Activated CD4-positive, alpha-beta T cell treated with anti-CD3 and anti-CD28 coated beads for 36 hours (primary cell): Measurements from ENCODE around the gene SMYD3. TPM values are rescaled to one million over a fixed set of nuclear protein-coding genes. Genes with fewer than 3 reads are reported as not detected.

Source experiments
- ATAC-seq: fragments of 200-7000 bp; cut with Tn5 transposase; one replicate; pipeline ENCODE4 v1.10.0; 2021; ENCODE audit warnings: mild to moderate bottlenecking, moderate library complexity
- CTCF ChIA-PET: fragments of 350-600 bp; sonication (Branson Sonifier 250); formaldehyde crosslinking; loops from one replicate; lab custom pipeline; 2021; ENCODE audit warnings: antibody characterized with exemption; lab: Charles Lee
- POLR2A ChIA-PET: fragments of 350-600 bp; sonication (Branson Sonifier 250); formaldehyde crosslinking; loops from one replicate; lab custom pipeline; 2021; ENCODE audit warnings: antibody characterized with exemption, inconsistent platforms; lab: Charles Lee
- DNase-seq: peaks from one replicate; pipeline ENCODE4 v3.0.0-alpha.2; 2020
- H3K27ac Mint-ChIP-seq: one replicate; pipeline ENCODE4 v1.8.0; 2021; ENCODE audit warnings: mixed read lengths
- H3K27me3 Mint-ChIP-seq: one replicate; pipeline ENCODE4 v1.8.0; 2021; ENCODE audit warnings: mixed read lengths
- H3K36me3 Mint-ChIP-seq: one replicate; pipeline ENCODE4 v1.8.0; 2021; ENCODE audit warnings: low read depth, mixed read lengths
- H3K4me1 Mint-ChIP-seq: one replicate; pipeline ENCODE4 v1.8.0; 2021; ENCODE audit warnings: mixed read lengths
- H3K4me3 Mint-ChIP-seq: one replicate; pipeline ENCODE4 v1.8.0; 2021; ENCODE audit warnings: mild to moderate bottlenecking, moderate library complexity, mixed read lengths
- H3K9me3 Mint-ChIP-seq: one replicate; pipeline ENCODE4 v1.8.0; 2021; ENCODE audit warnings: low read depth, mixed read lengths
- intact Hi-C, 2 experiments: fragments of 100-400 bp; cut with DNase I in 1 of 2; cut with micrococcal nuclease in 1 of 2; formaldehyde crosslinking; loops; one replicate each; pipeline versions ENCODE4 v1.14.2 to v1.15.1; 2022 to 2024; cut with DNase I, micrococcal nuclease
- total RNA-seq, 2 experiments: library from RNA; stranded (reverse); gene quantifications; one replicate each; pipeline ENCODE4 v1.2.3, GENCODE V29; 2021

SMYD3 gene
- total RNA-seq, 2 experiments from 2014 or later, result 17.2 to 18.4 TPM

DNA sequence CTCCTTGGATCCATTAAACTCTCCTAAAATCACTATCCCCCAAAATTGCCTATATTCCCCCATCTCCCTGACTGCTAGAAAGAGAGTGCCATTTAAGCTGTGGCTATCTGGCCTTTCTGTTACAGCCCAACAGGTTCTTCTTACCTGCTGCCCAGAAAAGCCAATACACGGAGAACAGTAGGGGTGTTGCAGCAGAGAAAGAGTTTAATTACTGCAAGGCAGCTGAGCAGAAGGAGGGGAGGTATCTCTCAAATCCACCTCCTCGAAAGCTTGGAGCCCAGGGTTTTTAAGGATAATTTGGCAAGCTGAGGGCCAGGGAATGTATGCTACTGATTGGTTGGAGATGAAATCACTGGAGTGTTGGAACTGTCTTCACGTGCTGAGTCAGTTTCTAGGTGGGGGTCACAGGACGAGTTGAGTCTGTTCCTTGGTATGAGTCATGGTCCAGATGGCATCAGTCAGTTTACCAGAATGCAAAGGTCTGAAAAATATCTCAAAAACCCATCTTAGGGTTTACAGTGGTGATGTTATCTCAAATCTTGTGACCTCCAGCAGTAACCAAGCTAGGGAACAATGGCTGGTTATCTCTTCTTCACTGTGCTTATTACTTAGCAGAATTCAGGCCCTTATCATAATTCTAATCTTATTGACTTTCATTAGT, 89.8 kb downstream of the SMYD3 start:
- no peaks in the 10 kb centered on the region for H3K27me3 Mint-ChIP-seq
- ATAC-seq, result peak; percentile 42
- ChIA-PET CTCF (interaction anchor here (0.6 to 0.9 kb wide), 3 partner anchors 24 to 564 kb away, joined by 3 read pairs; no protein-coding TSS in a partner anchor), POLR2A (no interaction called here)
- intact Hi-C loops, result no loop called here
- H3K4me3 Mint-ChIP-seq, result no peak overlapping the region
- peaks cover 9% of the 10 kb centered on the region for H3K9me3 Mint-ChIP-seq
- DNase-seq, result no peak
- H3K36me3 Mint-ChIP-seq, result peaks cover 32% of the 10 kb centered on the region
- H3K27ac Mint-ChIP-seq, result no peak overlapping the region
- peaks cover 6% of the 10 kb centered on the region for H3K4me1 Mint-ChIP-seq

- POLR2A ChIA-PET, result no interaction called here
- no peaks in the 10 kb centered on the region for H3K27me3 Mint-ChIP-seq
These were observed 90.8 kb downstream of the SMYD3 start for GRCh38 chr1:246416261-246416660.

DNA sequence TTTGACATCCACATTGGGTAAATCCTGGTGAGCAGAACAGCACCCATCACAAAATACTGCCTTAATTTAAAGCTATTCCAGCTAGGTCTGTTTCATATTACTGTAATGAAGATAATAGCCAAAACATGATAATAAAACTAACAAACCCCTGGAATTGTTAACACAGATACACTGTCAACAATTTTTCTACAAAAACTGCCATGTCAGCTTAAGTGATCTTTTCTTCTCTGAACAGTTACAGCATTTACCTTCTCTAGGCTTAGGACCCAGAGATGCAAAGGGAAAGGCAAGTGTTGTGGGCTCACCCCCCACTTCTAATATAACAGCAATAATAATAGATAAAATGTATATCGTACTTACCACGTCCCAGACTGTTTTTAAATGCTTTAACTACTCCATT, 92.1 kb downstream of the SMYD3 start:
- no peak for ATAC-seq
- H3K4me3 Mint-ChIP-seq, result no peak overlapping the region
- H3K27me3 Mint-ChIP-seq, result no peaks in the 10 kb centered on the region
- CTCF ChIA-PET, result interaction anchor here (0.7 kb wide), 1 partner anchor 83 kb away, joined by 3 read pairs; no protein-coding TSS in a partner anchor
- peaks cover 12% of the 10 kb centered on the region for H3K9me3 Mint-ChIP-seq
- POLR2A ChIA-PET, result no interaction called here
- intact Hi-C loops, result no loop called here
- peaks cover 38% of the 10 kb centered on the region for H3K36me3 Mint-ChIP-seq
- H3K4me1 Mint-ChIP-seq, result peaks cover 6% of the 10 kb centered on the region
- no peak for DNase-seq
- H3K27ac Mint-ChIP-seq, result no peak overlapping the region

More at GRCh38 chr1:246416261-246416660, 90.8 kb downstream of the SMYD3 start:
- Mint-ChIP-seq H3K27ac (no peak overlapping the region), H3K4me3 (no peak overlapping the region), H3K9me3 (peaks cover 12% of the 10 kb centered on the region), H3K4me1 (peaks cover 6% of the 10 kb centered on the region), H3K36me3 (peaks cover 38% of the 10 kb centered on the region)
- DNase-seq (no peak), ATAC-seq (no peak)
- CTCF ChIA-PET, result interaction anchor here (0.9 kb wide), 1 partner anchor 565 kb away, joined by 3 read pairs; no protein-coding TSS in a partner anchor
- intact Hi-C loops, result no loop called here

DNA sequence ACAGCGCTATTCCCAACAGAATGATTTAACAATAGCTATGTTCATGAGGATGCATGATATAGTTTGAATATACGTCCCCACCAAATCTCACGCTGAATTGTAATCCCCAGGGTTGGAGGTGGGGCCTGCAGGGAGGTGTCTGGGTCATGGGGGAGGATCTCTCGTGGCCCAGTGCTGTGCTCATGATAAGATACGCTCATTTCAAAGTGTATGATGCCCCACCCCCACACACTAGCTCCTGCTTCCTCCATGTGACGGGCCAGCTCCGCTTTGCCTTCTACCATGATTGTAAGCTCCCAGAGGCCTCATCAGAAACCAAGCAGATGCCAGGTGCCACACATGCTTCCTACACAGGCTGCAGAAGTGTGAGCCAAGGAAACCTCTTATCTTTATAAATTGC, 93.6 kb downstream of the SMYD3 start:
- DNase-seq (no peak), ATAC-seq (no peak)
- Mint-ChIP-seq H3K27me3 (no peaks in the 10 kb centered on the region), H3K27ac (no peak overlapping the region), H3K4me3 (no peak overlapping the region), H3K36me3 (peaks cover 24% of the 10 kb centered on the region), H3K9me3 (peaks cover 4% of the 10 kb centered on the region), H3K4me1 (peaks cover 6% of the 10 kb centered on the region)
- ChIA-PET CTCF (no interaction called here), POLR2A (no interaction called here)
- intact Hi-C loops, result no loop called here

DNA sequence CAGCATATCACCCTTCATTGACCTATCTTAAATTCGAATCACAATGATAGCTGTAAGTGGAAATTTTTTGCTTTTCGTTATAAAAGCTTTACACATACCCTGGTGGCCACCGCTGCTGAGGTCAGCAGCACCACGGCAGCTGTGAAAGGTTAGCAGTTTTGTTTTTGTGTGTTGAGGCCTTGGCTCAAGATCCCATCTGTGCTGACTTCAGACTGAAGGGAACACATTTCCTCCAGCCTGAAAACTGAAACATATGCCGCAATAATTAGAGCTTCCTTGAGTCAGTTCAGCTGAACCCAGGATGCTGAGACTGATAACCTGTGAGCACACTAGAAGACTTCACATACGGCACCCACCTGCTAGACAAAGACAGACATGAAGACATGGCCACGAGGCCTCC, 103.0 kb downstream of the SMYD3 start:
- H3K27me3 Mint-ChIP-seq, result no peaks in the 10 kb centered on the region
- ChIA-PET POLR2A (no interaction called here), CTCF (no interaction called here)
- H3K36me3 Mint-ChIP-seq, result peaks cover 6% of the 10 kb centered on the region
- DNase-seq (no peak), ATAC-seq (no peak)
- H3K9me3 Mint-ChIP-seq, result no peaks in the 10 kb centered on the region
- no peak overlapping the region for H3K27ac Mint-ChIP-seq
- H3K4me3 Mint-ChIP-seq, result no peak overlapping the region
- peaks cover 2% of the 10 kb centered on the region for H3K4me1 Mint-ChIP-seq
- intact Hi-C loops, result no loop called here

GRCh38 chr1:246398126-246398813, 108.8 kb downstream of the SMYD3 start:
- Mint-ChIP-seq H3K27ac (no peak overlapping the region), H3K27me3 (no peaks in the 10 kb centered on the region), H3K4me1 (no peaks in the 10 kb centered on the region), H3K4me3 (no peak overlapping the region), H3K9me3 (peaks cover 2% of the 10 kb centered on the region), H3K36me3 (peaks cover 10% of the 10 kb centered on the region)
- ATAC-seq (no peak), DNase-seq (no peak)
- ChIA-PET POLR2A (no interaction called here), CTCF (no interaction called here)
- intact Hi-C loops, result no loop called here

DNA sequence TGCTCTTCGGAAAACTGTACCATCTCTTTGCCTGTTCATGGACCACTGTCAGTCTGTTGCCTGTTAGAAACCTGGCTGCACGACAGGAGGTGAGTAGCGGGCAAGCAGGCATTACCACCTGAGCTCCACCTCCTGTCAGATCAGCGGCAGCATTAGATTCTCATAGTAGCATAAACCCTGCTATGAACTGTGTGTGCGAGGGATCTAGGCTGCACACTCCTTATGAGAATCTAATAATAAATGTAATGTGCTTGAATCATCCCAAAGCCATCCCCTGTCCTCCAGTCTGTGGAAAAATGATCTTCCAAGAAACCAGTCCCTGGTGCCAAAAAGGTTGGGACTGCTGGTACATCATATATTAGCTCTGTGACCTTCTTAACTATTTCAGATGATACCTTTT, 110.0 kb downstream of the SMYD3 start:
- no peak for DNase-seq
- CTCF ChIA-PET, result interaction anchor here (0.7 to 1.5 kb wide), 2 partner anchors 18 to 88 kb away, joined by 3 to 5 read pairs; no protein-coding TSS in a partner anchor
- Mint-ChIP-seq H3K36me3 (peaks cover 17% of the 10 kb centered on the region), H3K27me3 (no peaks in the 10 kb centered on the region), H3K27ac (no peak overlapping the region), H3K4me3 (no peak overlapping the region), H3K4me1 (no peaks in the 10 kb centered on the region), H3K9me3 (peaks cover 3% of the 10 kb centered on the region)
- POLR2A ChIA-PET, result no interaction called here
- ATAC-seq, result no peak
- intact Hi-C loops, result no loop called here

DNA sequence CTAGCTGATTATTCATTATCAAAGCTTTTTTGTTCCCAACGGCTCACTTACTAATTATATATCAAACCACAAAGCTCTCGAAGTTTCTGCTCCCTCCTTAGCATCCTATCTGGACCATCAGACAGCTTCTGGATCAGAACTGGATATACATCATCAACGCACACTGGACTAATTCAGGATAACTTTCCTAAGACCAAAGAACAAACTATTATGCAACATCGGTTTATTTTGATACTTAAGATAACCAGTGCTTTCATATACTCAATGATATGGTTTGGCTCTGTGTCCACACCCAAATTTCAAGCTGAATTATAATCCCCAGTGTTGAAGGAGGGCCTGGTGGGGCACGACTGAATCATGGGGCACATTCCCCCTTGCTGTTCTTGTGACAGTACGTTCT, 110.8 kb downstream of the SMYD3 start:
- Mint-ChIP-seq H3K27ac (no peak overlapping the region), H3K27me3 (no peaks in the 10 kb centered on the region), H3K36me3 (peaks cover 23% of the 10 kb centered on the region), H3K9me3 (peaks cover 10% of the 10 kb centered on the region), H3K4me3 (no peak overlapping the region), H3K4me1 (no peaks in the 10 kb centered on the region)
- DNase-seq (no peak), ATAC-seq (no peak)
- intact Hi-C loops, result no loop called here
- POLR2A ChIA-PET, result no interaction called here
- CTCF ChIA-PET, result interaction anchor here (1.5 kb wide), 1 partner anchor 17 kb away, joined by 5 read pairs; no protein-coding TSS in a partner anchor

- CTCF ChIA-PET, result interaction anchor here (0.6 to 1.0 kb wide), 2 partner anchors 24 to 376 kb away, joined by 3 to 4 read pairs; no protein-coding TSS in a partner anchor
- Mint-ChIP-seq H3K4me1 (no peaks in the 10 kb centered on the region), H3K27ac (no peak overlapping the region), H3K4me3 (no peak overlapping the region), H3K27me3 (no peaks in the 10 kb centered on the region), H3K9me3 (peaks cover 18% of the 10 kb centered on the region), H3K36me3 (peaks cover 31% of the 10 kb centered on the region)
- intact Hi-C loops, result no loop called here
- ATAC-seq (no peak), DNase-seq (no peak)
- POLR2A ChIA-PET, result no interaction called here
These were observed 113.0 kb downstream of the SMYD3 start for GRCh38 chr1:246394121-246394520.

- peaks cover 26% of the 10 kb centered on the region for H3K36me3 Mint-ChIP-seq
- DNase-seq, result no peak
- CTCF ChIA-PET, result no interaction called here
- no peak overlapping the region for H3K27ac Mint-ChIP-seq
- intact Hi-C loops, result no loop called here
- ATAC-seq, result no peak
- H3K4me1 Mint-ChIP-seq, result no peaks in the 10 kb centered on the region
- H3K27me3 Mint-ChIP-seq, result no peaks in the 10 kb centered on the region
- POLR2A ChIA-PET, result no interaction called here
- peaks cover 18% of the 10 kb centered on the region for H3K9me3 Mint-ChIP-seq
- H3K4me3 Mint-ChIP-seq, result no peak overlapping the region
These were observed 116.2 kb downstream of the SMYD3 start for GRCh38 chr1:246390855-246391254.

DNA sequence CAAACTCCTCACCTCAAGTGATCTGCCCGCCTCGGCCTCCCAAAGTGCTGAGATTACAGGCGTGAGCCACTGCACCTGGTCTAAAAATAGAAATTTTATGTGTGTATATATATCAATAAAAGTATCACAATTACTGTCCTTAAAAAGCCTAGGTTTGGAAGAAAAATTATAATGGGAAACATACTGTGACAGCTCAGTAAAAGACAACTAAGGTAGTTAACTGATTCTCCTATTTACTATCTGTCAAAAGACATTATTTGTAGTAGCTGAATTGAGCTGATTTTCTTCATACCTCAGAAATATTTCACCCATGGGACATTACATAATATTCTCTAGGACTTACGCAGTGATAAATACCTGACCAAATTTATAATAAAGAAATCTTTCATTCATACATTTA, 122.5 kb downstream of the SMYD3 start:
- ChIA-PET POLR2A (no interaction called here), CTCF (interaction anchor here (1.2 kb wide), 1 partner anchor 28 kb away, joined by 3 read pairs; no protein-coding TSS in a partner anchor)
- Mint-ChIP-seq H3K4me3 (no peak overlapping the region), H3K9me3 (peaks cover 2% of the 10 kb centered on the region), H3K27me3 (no peaks in the 10 kb centered on the region), H3K27ac (no peak overlapping the region), H3K36me3 (peaks cover 3% of the 10 kb centered on the region), H3K4me1 (peaks cover 14% of the 10 kb centered on the region)
- intact Hi-C loops, result loop anchor here in 1 of 2 experiments (5.0 kb wide), 1 partner anchor 43 kb away; no protein-coding TSS in a partner anchor
- no peak for DNase-seq
- no peak for ATAC-seq
